A673 (cell line): ENCODE results near the gene NHERF2. TPM values are rescaled to one million over a fixed set of nuclear protein-coding genes. Genes with fewer than 3 reads are reported as not detected.

Experiments
- BruUV-seq: library from RNA; stranded (reverse); fragments of 400-500 nt; replicated peaks from 2 replicates; lab custom pipeline; 2021; lab: Mats Ljungman, UMichigan
- CTCF ChIA-PET: fragments of 300-600 bp; sonication (Branson Sonifier 250); formaldehyde crosslinking; loops from one replicate; lab custom pipeline; 2022; ENCODE audit warnings: antibody characterized with exemption; lab: Charles Lee
- POLR2A ChIA-PET: fragments of 300-600 bp; sonication (Branson Sonifier 250); formaldehyde crosslinking; loops from one replicate; lab custom pipeline; 2022; ENCODE audit warnings: antibody characterized with exemption; ENCODE audit not compliant: low non-redundant PET; lab: Charles Lee
- DNase-seq: peaks from one replicate; pipeline ENCODE4 v3.0.0-alpha.2; 2015; ENCODE audit warnings: low spot score
- H3K27ac ChIP-seq: fragments of 200-600 bp; sonication (generic); 2 replicates; pipeline ENCODE4 v1.5.1; 2016; ENCODE audit warnings: mixed run types, low read depth, mild to moderate bottlenecking, mixed read lengths, antibody characterized with exemption, low read length; ENCODE audit not compliant: poor library complexity, severe bottlenecking
- H3K27me3 ChIP-seq: fragments of 200-600 bp; sonication (generic); replicated peaks from 2 replicates; pipeline ENCODE4 v1.6.1; 2017; ENCODE audit warnings: mixed run types, low read depth, mild to moderate bottlenecking, mixed read lengths, antibody characterized with exemption, low read length; ENCODE audit not compliant: insufficient read depth, poor library complexity
- H3K36me3 ChIP-seq: fragments of 200-600 bp; sonication (generic); 2 replicates; pipeline ENCODE4 v1.6.1; 2016; ENCODE audit warnings: mixed run types, mild to moderate bottlenecking, mixed read lengths, antibody characterized with exemption, low read length; ENCODE audit not compliant: insufficient read depth, poor library complexity, severe bottlenecking
- H3K4me1 ChIP-seq: fragments of 200-600 bp; sonication (generic); 2 replicates; pipeline ENCODE4 v1.6.1; 2017; ENCODE audit warnings: mixed run types, mild to moderate bottlenecking, mixed read lengths, antibody characterized with exemption, low read length; ENCODE audit not compliant: insufficient read depth, poor library complexity, severe bottlenecking
- H3K4me3 ChIP-seq: fragments of 200-600 bp; sonication (generic); 2 replicates; pipeline ENCODE4 v1.5.1; 2016; ENCODE audit warnings: low read depth, mixed run types, mild to moderate bottlenecking, mixed read lengths, low read length; ENCODE audit not compliant: poor library complexity, severe bottlenecking
- H3K9me3 ChIP-seq: fragments of 200-600 bp; sonication (generic); 2 replicates; pipeline ENCODE4 v1.6.1; 2016; ENCODE audit warnings: mixed run types, low read depth, mild to moderate bottlenecking, mixed read lengths, antibody characterized with exemption, low read length; ENCODE audit not compliant: poor library complexity, severe bottlenecking
- EZH2 ChIP-seq: fragments of 200-600 bp; sonication (generic); IDR thresholded peaks from 2 replicates; pipeline ENCODE4 v1.6.1; 2017; ENCODE audit warnings: borderline replicate concordance, low read depth, mild to moderate bottlenecking, mixed read lengths, antibody characterized with exemption, low read length; ENCODE audit not compliant: poor library complexity, severe bottlenecking
- intact Hi-C: fragments of 100-400 bp; cut with micrococcal nuclease; formaldehyde crosslinking; loops from one replicate; pipeline ENCODE4 v1.10.0; 2022; ENCODE audit not compliant: unreplicated experiment
- total RNA-seq: library from RNA; stranded (reverse); gene quantifications from 2 replicates; pipeline ENCODE4 v1.2.3, GENCODE V29; 2021
- TF ChIP-seq, protein P1 (sequence below): fragments of 300-800, 200-600 bp; sonication (generic); conservative IDR thresholded peaks from 2 replicates; pipeline ENCODE4 v1.5.1; 2017; ENCODE audit warnings: low read depth, mild to moderate bottlenecking, antibody characterized with exemption, low read length, moderate library complexity, mixed read lengths

The NHERF2 gene
- total RNA-seq, 1 experiment from 2014 or later, result 19.5 TPM

DNA sequence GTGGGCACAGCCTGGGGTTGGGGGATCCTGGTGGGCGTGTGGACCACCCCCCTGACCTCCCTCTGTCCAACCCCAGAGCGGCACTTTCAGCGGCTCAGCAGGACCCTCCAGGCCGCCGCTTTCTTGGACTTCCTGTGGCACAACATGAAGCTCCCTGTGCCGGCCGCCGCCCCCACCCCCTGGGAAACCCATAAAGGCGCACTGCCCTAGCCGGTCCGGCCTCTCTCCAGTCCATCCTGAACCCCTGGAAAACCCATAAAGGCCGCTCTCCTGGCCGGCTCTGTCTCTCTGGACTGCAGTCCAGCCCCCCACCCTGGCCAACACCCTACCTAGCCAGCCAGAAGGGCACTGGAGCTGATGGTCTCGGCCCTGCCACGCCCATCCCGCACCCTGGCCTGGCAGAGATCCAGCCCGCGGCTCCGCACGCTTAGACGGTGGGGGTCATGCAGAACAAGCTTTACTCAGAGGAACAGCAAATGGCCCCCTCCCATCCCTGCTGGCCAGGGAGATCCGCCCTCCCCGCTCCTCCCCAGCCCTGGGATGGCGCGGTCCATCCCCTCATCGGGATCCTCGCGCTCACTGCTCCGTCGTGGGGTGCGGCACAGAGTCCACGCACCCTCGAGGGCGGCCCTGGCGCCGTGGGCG, 48.1 kb upstream of the NHERF2 start:
- no peak for DNase-seq
- BruUV-seq, result no TSS peak

DNA sequence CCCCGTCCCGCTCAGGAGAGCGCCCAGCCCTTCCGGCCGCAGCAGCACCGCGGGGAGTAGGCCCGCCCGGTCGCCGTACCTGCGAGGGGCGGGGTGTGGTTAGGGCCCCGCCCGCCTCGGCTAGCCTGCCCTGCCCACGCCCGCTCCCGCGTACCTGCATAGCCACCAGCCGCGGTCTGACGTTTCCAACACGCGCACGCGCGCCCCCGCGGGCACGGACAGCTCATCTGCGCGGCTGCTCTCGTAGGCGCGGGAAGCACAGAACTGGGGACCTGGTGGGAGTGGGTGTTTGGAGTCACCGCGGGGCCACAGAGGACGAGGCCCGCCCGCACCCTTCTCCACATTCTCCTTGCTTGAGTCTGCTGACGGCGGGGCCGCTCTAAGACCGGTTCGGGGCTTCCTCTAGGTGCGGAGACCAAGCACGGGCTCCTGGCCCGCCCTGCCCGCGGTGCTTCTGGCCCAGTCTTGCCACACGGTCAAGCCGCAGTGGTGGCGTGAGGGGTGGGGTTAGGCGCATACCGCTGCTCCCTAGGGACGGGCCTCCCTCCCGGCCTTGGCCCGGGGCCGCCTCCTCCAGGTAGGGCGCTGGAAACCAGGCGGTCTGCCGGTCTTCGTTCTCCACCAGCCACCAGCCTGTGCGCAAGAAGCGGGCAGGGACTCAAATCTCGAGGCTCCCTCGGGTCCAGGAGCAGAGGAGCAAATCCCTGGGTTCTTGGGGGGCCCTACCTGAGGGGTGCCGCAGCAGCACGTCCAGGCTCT, 47.3 kb upstream of the NHERF2 start:
- DNase-seq, result no peak
- Histone ChIP-seq H3K27ac (no peak overlapping the region), H3K36me3 (peaks cover 28% of the 10 kb centered on the region), H3K9me3 (no peaks in the 10 kb centered on the region), H3K27me3 (no peaks in the 10 kb centered on the region), H3K4me3 (no peak overlapping the region), H3K4me1 (peaks cover 15% of the 10 kb centered on the region)
- intact Hi-C loops, result no loop called here
- no TSS peak for BruUV-seq
- ChIA-PET POLR2A (no interaction called here), CTCF (no interaction called here)
- no peak for TF ChIP-seq EZH2
- TF ChIP-seq, protein P1, sequence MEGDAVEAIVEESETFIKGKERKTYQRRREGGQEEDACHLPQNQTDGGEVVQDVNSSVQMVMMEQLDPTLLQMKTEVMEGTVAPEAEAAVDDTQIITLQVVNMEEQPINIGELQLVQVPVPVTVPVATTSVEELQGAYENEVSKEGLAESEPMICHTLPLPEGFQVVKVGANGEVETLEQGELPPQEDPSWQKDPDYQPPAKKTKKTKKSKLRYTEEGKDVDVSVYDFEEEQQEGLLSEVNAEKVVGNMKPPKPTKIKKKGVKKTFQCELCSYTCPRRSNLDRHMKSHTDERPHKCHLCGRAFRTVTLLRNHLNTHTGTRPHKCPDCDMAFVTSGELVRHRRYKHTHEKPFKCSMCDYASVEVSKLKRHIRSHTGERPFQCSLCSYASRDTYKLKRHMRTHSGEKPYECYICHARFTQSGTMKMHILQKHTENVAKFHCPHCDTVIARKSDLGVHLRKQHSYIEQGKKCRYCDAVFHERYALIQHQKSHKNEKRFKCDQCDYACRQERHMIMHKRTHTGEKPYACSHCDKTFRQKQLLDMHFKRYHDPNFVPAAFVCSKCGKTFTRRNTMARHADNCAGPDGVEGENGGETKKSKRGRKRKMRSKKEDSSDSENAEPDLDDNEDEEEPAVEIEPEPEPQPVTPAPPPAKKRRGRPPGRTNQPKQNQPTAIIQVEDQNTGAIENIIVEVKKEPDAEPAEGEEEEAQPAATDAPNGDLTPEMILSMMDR, result no peak

More for the DNA sequence above, 48.1 kb upstream of the NHERF2 start:
- peaks cover 28% of the 10 kb centered on the region for H3K36me3 ChIP-seq
- H3K27ac ChIP-seq, result no peak overlapping the region
- no peaks in the 10 kb centered on the region for H3K27me3 ChIP-seq
- POLR2A ChIA-PET, result interaction anchor here (0.6 kb wide), 1 partner anchor 14 kb away, joined by 3 read pairs; the partner anchor contains the start of gene RPS2
- H3K4me3 ChIP-seq, result no peak overlapping the region
- H3K4me1 ChIP-seq, result peaks cover 15% of the 10 kb centered on the region
- CTCF ChIA-PET, result no interaction called here
- TF ChIP-seq EZH2, result no peak
- TF ChIP-seq, protein P1, result no peak
- intact Hi-C loops, result no loop called here
- H3K9me3 ChIP-seq, result no peaks in the 10 kb centered on the region

DNA sequence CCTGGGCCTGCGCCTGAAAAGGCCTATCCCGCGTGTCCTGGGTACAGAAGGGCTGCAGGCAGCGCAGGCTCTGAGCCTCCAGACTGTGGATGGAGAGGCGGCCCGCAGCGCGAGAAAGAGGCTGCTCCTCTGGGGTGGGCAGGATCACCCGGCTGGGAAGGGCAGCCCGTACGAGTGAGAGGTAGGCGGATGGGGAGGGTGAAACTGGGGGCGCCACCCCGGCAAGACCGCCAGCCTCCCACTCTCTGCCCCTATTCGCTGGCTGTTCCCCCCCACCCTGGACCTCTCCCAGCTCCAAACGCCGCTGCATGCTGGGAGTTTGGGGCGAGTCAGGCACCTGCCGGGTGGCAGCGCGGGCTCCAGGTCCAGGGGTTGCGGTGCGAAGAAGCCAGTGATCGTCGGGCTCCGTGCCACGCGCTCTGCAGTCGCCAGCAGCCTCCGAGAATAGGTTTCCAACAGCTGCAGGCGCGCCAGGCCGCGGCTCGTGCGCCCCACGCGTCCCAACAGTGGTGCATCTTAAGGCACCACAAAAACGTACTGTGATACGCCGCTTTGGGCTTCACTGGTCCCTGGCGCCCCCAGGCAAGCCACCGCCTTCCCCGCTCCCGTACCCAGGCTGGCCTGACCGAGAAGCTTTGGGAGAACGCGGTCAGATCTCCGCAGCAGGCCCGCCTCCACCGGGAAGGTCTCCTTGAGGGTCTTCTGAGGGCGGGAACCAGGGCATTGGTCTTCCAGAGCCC, 46.5 kb upstream of the NHERF2 start:
- CTCF ChIA-PET, result no interaction called here
- peaks cover 20% of the 10 kb centered on the region for H3K4me1 ChIP-seq
- TF ChIP-seq EZH2, result no peak
- TF ChIP-seq, protein P1, result no peak
- H3K36me3 ChIP-seq, result peaks cover 23% of the 10 kb centered on the region
- no peak overlapping the region for H3K27ac ChIP-seq
- no peaks in the 10 kb centered on the region for H3K27me3 ChIP-seq
- H3K4me3 ChIP-seq, result no peak overlapping the region
- POLR2A ChIA-PET, result no interaction called here
- BruUV-seq, result no TSS peak
- no peak for DNase-seq
- intact Hi-C loops, result no loop called here
- H3K9me3 ChIP-seq, result no peaks in the 10 kb centered on the region
